GM23338 (cell line): ENCODE data around the gene LMO7.

Source experiments
- CREB1 ChIP-seq: fragments of 250-450 bp; sonication (Bioruptor Pico); IDR thresholded peaks from 2 replicates; pipeline ENCODE4 v1.5.0; 2020; ENCODE audit warnings: low read depth, mild to moderate bottlenecking, moderate library complexity
- EZH2 ChIP-seq: fragments of 200-600 bp; sonication (generic); IDR thresholded peaks from one replicate; pipeline ENCODE4 v1.8.0; 2017; ENCODE audit warnings: antibody characterized with exemption, mild to moderate bottlenecking, low read depth; ENCODE audit not compliant: unreplicated experiment
- EZH2phosphoT487 ChIP-seq: fragments of 200-600 bp; sonication (generic); IDR thresholded peaks from one replicate; pipeline ENCODE4 v1.8.1; 2018; ENCODE audit warnings: antibody characterized with exemption; ENCODE audit not compliant: unreplicated experiment
- JUNB ChIP-seq: IDR thresholded peaks from one replicate; pipeline ENCODE4 v1.6.1; 2016; ENCODE audit warnings: antibody characterized with exemption; ENCODE audit not compliant: unreplicated experiment
- NANOG ChIP-seq: IDR thresholded peaks from 2 replicates; pipeline ENCODE4 v1.6.1; 2016; ENCODE audit warnings: antibody characterized with exemption, borderline replicate concordance
- POLR2AphosphoS5 ChIP-seq: IDR thresholded peaks from 2 replicates; pipeline ENCODE4 v1.6.1; 2016; ENCODE audit warnings: antibody characterized with exemption, low read depth
- STAT1 ChIP-seq: IDR thresholded peaks from one replicate; pipeline ENCODE4 v1.6.1; 2016; ENCODE audit warnings: antibody characterized with exemption; ENCODE audit not compliant: unreplicated experiment
- ZNF114 ChIP-seq: fragments of 250-450 bp; sonication (Bioruptor Pico); IDR thresholded peaks from 2 replicates; pipeline ENCODE4 v1.5.0; 2020; ENCODE audit warnings: mild to moderate bottlenecking, moderate library complexity
- ZNF331 ChIP-seq: fragments of 250-450 bp; sonication (Bioruptor Pico); IDR thresholded peaks from 2 replicates; pipeline ENCODE4 v1.5.0; 2020; ENCODE audit warnings: low read depth, mild to moderate bottlenecking, moderate library complexity
- TF ChIP-seq, protein P1 (sequence below), 2 experiments: fragments of 200-600 bp in 1 of 2; sonication (generic) in 1 of 2; conservative IDR thresholded peaks; 2 replicates each; pipeline versions ENCODE4 v1.5.1 to v1.6.1; 2016 to 2017; ENCODE audit warnings: antibody characterized with exemption in 2 of 2, low read depth in 2 of 2, mild to moderate bottlenecking in 2 of 2, moderate library complexity in 1 of 2
- TF ChIP-seq, protein P2 (sequence below): IDR thresholded peaks from 2 replicates; pipeline ENCODE4 v1.6.1; 2016; ENCODE audit warnings: antibody characterized with exemption
- TF ChIP-seq, protein P3 (sequence below): IDR thresholded peaks from one replicate; pipeline ENCODE4 v1.6.1; 2018; ENCODE audit warnings: antibody characterized with exemption; ENCODE audit not compliant: unreplicated experiment
- TF ChIP-seq, protein P4 (sequence below): fragments of 250-450 bp; sonication (Bioruptor Pico); IDR thresholded peaks from 2 replicates; pipeline ENCODE4 v1.5.0; 2020; ENCODE audit warnings: mild to moderate bottlenecking, moderate library complexity

DNA sequence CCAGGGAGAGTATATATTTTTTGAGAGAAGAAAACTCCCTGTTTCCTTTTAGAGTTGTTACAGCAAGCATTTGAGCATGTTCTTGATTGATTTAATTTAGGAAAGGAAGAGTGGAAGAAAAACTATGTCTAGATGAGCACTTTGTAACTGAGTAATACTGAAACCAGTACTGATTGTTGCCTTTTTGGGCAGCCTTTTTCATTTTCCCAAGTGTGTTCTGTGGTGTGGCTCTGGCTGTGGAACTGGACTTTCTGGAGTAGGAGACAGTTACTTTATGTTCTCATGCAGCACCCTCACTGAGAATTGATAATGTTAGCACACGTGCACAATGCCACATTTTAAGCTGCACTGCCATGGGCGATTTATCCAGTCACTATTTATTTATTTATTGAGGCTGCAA, 211.5 kb downstream of the LMO7 start:
- TF ChIP-seq, protein P1, sequence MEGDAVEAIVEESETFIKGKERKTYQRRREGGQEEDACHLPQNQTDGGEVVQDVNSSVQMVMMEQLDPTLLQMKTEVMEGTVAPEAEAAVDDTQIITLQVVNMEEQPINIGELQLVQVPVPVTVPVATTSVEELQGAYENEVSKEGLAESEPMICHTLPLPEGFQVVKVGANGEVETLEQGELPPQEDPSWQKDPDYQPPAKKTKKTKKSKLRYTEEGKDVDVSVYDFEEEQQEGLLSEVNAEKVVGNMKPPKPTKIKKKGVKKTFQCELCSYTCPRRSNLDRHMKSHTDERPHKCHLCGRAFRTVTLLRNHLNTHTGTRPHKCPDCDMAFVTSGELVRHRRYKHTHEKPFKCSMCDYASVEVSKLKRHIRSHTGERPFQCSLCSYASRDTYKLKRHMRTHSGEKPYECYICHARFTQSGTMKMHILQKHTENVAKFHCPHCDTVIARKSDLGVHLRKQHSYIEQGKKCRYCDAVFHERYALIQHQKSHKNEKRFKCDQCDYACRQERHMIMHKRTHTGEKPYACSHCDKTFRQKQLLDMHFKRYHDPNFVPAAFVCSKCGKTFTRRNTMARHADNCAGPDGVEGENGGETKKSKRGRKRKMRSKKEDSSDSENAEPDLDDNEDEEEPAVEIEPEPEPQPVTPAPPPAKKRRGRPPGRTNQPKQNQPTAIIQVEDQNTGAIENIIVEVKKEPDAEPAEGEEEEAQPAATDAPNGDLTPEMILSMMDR (conservative IDR thresholded peaks at IDR 0.05; ENCODE audit: low read depth in 2 of 2) = no peak
- TF ChIP-seq NANOG = no peak
- TF ChIP-seq, protein P2, sequence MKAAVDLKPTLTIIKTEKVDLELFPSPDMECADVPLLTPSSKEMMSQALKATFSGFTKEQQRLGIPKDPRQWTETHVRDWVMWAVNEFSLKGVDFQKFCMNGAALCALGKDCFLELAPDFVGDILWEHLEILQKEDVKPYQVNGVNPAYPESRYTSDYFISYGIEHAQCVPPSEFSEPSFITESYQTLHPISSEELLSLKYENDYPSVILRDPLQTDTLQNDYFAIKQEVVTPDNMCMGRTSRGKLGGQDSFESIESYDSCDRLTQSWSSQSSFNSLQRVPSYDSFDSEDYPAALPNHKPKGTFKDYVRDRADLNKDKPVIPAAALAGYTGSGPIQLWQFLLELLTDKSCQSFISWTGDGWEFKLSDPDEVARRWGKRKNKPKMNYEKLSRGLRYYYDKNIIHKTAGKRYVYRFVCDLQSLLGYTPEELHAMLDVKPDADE = no peak
- TF ChIP-seq, protein P3, sequence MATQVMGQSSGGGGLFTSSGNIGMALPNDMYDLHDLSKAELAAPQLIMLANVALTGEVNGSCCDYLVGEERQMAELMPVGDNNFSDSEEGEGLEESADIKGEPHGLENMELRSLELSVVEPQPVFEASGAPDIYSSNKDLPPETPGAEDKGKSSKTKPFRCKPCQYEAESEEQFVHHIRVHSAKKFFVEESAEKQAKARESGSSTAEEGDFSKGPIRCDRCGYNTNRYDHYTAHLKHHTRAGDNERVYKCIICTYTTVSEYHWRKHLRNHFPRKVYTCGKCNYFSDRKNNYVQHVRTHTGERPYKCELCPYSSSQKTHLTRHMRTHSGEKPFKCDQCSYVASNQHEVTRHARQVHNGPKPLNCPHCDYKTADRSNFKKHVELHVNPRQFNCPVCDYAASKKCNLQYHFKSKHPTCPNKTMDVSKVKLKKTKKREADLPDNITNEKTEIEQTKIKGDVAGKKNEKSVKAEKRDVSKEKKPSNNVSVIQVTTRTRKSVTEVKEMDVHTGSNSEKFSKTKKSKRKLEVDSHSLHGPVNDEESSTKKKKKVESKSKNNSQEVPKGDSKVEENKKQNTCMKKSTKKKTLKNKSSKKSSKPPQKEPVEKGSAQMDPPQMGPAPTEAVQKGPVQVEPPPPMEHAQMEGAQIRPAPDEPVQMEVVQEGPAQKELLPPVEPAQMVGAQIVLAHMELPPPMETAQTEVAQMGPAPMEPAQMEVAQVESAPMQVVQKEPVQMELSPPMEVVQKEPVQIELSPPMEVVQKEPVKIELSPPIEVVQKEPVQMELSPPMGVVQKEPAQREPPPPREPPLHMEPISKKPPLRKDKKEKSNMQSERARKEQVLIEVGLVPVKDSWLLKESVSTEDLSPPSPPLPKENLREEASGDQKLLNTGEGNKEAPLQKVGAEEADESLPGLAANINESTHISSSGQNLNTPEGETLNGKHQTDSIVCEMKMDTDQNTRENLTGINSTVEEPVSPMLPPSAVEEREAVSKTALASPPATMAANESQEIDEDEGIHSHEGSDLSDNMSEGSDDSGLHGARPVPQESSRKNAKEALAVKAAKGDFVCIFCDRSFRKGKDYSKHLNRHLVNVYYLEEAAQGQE = no peak
- TF ChIP-seq CREB1 (CRISPR knock-in tag) = no peak
- TF ChIP-seq EZH2phosphoT487 = no peak
- no peak for TF ChIP-seq JUNB
- TF ChIP-seq POLR2AphosphoS5 = no peak
- no peak for TF ChIP-seq EZH2
- TF ChIP-seq ZNF114 (CRISPR knock-in tag) = no peak
- no peak for TF ChIP-seq ZNF331 (CRISPR knock-in tag)
- TF ChIP-seq, protein P4, sequence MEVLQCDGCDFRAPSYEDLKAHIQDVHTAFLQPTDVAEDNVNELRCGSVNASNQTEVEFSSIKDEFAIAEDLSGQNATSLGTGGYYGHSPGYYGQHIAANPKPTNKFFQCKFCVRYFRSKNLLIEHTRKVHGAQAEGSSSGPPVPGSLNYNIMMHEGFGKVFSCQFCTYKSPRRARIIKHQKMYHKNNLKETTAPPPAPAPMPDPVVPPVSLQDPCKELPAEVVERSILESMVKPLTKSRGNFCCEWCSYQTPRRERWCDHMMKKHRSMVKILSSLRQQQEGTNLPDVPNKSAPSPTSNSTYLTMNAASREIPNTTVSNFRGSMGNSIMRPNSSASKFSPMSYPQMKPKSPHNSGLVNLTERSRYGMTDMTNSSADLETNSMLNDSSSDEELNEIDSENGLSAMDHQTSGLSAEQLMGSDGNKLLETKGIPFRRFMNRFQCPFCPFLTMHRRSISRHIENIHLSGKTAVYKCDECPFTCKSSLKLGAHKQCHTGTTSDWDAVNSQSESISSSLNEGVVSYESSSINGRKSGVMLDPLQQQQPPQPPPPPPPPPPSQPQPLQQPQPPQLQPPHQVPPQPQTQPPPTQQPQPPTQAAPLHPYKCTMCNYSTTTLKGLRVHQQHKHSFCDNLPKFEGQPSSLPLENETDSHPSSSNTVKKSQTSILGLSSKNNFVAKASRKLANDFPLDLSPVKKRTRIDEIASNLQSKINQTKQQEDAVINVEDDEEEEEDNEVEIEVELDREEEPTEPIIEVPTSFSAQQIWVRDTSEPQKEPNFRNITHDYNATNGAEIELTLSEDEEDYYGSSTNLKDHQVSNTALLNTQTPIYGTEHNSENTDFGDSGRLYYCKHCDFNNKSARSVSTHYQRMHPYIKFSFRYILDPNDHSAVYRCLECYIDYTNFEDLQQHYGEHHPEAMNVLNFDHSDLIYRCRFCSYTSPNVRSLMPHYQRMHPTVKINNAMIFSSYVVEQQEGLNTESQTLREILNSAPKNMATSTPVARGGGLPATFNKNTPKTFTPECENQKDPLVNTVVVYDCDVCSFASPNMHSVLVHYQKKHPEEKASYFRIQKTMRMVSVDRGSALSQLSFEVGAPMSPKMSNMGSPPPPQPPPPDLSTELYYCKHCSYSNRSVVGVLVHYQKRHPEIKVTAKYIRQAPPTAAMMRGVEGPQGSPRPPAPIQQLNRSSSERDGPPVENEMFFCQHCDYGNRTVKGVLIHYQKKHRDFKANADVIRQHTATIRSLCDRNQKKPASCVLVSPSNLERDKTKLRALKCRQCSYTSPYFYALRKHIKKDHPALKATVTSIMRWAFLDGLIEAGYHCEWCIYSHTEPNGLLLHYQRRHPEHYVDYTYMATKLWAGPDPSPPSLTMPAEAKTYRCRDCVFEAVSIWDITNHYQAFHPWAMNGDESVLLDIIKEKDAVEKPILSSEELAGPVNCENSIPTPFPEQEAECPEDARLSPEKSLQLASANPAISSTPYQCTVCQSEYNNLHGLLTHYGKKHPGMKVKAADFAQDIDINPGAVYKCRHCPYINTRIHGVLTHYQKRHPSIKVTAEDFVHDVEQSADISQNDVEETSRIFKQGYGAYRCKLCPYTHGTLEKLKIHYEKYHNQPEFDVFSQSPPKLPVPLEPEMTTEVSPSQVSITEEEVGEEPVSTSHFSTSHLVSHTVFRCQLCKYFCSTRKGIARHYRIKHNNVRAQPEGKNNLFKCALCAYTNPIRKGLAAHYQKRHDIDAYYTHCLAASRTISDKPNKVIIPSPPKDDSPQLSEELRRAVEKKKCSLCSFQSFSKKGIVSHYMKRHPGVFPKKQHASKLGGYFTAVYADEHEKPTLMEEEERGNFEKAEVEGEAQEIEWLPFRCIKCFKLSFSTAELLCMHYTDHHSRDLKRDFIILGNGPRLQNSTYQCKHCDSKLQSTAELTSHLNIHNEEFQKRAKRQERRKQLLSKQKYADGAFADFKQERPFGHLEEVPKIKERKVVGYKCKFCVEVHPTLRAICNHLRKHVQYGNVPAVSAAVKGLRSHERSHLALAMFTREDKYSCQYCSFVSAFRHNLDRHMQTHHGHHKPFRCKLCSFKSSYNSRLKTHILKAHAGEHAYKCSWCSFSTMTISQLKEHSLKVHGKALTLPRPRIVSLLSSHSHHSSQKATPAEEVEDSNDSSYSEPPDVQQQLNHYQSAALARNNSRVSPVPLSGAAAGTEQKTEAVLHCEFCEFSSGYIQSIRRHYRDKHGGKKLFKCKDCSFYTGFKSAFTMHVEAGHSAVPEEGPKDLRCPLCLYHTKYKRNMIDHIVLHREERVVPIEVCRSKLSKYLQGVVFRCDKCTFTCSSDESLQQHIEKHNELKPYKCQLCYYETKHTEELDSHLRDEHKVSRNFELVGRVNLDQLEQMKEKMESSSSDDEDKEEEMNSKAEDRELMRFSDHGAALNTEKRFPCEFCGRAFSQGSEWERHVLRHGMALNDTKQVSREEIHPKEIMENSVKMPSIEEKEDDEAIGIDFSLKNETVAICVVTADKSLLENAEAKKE (CRISPR knock-in tag) = no peak
- no peak for TF ChIP-seq STAT1
